Stomach smooth muscle (tissue), 2 donors: ENCODE results near the gene SNX21.
A peak's percentile ranks its signal among the peaks of the same experiment; 100 is the strongest.

Experiments
- H3K27ac ChIP-seq: one replicate; pipeline ENCODE4 v1.7.0; 2013; ENCODE audit warnings: mild to moderate bottlenecking, low read length, inconsistent platforms
- H3K27me3 ChIP-seq, 2 donors: one replicate each; pipeline ENCODE4 v1.7.0; 2013; ENCODE audit warnings: low read length in 2 of 2; ENCODE audit not compliant: insufficient read depth in 2 of 2, control insufficient read depth in 1 of 2
- H3K36me3 ChIP-seq, 2 donors: one replicate each; pipeline ENCODE4 v1.7.0; 2013; ENCODE audit warnings: low read length in 2 of 2; ENCODE audit not compliant: control insufficient read depth in 2 of 2, insufficient read depth in 2 of 2
- H3K4me1 ChIP-seq: one replicate; pipeline ENCODE4 v1.7.0; 2013; ENCODE audit warnings: low read length; ENCODE audit not compliant: control insufficient read depth, insufficient read depth
- H3K4me3 ChIP-seq, 2 donors: one replicate each; pipeline ENCODE4 v1.7.0; 2013; ENCODE audit warnings: low read length in 2 of 2
- H3K9ac ChIP-seq, 2 donors: one replicate each; pipeline ENCODE4 v1.7.0; 2013; ENCODE audit warnings: low read length in 2 of 2, mild to moderate bottlenecking in 1 of 2
- H3K9me3 ChIP-seq, 2 donors: one replicate each; pipeline ENCODE4 v1.7.0; 2013; ENCODE audit warnings: low read length in 2 of 2; ENCODE audit not compliant: control insufficient read depth in 2 of 2
- donor health status: healthy.
- donor health status: Pancreatic carcinoma.

Gene SNX21

DNA sequence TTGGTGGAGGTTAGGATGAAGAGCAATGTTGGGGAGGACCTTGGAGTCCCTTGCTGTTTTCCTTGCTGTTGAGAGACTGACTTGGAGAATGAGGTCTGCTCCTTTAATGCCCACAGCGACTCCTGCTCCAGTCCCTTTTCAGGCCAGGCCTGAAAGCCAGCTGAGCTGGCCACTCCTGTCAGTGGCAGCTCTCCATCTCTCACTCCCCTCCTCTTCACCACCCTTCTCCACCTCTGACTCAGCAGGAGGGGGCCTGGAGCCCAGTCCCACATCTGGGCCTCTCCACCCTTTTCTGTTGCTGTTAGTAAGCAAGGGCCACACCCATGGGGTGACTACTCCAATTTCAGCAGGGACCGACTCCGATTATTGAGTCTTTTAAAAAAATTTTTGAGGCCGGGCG, 2.2 kb downstream of the SNX21 start:
- peak overlapping the region; percentile 96 for H3K27ac ChIP-seq
- H3K4me3 ChIP-seq: peak overlapping the region; percentile 89 to 91
- H3K9ac ChIP-seq: peak overlapping the region in 1 of 2 donors; percentile 36
- H3K27me3 ChIP-seq: no peaks in the 10 kb centered on the region
- no peaks in the 10 kb centered on the region for H3K9me3 ChIP-seq
- H3K36me3 ChIP-seq: peaks cover 3 to 11% of the 10 kb centered on the region in 2 donors
- H3K4me1 ChIP-seq: peaks cover 45% of the 10 kb centered on the region

DNA sequence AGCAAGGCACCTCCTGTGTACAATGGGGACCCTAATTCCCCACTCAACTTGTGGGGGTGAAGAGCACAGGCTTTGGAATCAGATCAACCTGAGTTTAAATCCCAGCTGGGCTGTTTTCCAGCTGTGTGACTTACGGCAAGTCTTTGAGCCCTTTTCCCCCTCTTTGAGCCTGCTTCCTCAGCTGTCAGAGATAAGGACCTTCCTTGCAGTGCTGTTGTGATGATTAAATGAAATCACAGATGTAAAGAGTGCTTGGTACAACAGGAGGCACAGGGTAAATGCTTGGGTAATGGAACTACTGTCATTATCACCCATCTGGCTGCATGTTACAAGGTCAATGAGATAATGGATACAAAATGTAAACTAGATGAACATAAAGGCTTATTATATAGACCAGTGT, 3.2 kb downstream of the SNX21 start:
- peak overlapping the region in 1 of 2 donors; percentile 29 for H3K9ac ChIP-seq
- H3K9me3 ChIP-seq: no peaks in the 10 kb centered on the region
- H3K4me3 ChIP-seq: peak overlapping the region in 1 of 2 donors; percentile 35
- no peak overlapping the region for H3K27ac ChIP-seq
- H3K27me3 ChIP-seq: no peaks in the 10 kb centered on the region
- H3K36me3 ChIP-seq: peaks cover 3 to 18% of the 10 kb centered on the region in 2 donors
- H3K4me1 ChIP-seq: peaks cover 46% of the 10 kb centered on the region

DNA sequence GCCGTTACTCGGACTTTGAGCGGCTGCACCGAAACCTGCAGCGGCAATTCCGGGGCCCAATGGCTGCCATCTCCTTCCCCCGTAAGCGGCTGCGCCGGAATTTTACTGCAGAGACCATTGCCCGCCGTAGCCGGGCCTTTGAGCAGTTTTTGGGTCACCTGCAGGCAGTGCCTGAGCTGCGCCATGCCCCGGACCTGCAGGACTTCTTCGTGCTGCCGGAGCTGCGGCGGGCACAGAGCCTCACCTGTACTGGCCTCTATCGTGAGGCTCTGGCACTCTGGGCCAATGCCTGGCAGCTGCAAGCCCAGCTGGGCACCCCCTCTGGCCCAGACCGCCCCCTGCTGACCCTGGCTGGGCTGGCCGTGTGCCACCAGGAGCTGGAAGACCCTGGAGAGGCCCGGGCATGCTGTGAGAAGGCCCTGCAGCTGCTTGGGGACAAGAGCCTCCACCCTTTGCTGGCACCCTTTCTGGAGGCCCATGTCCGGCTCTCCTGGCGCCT, 7.2 kb downstream of the SNX21 start:
- no peak overlapping the region for H3K4me3 ChIP-seq
- H3K9ac ChIP-seq: no peak overlapping the region
- H3K27ac ChIP-seq: no peak overlapping the region
- H3K27me3 ChIP-seq: no peaks in the 10 kb centered on the region
- peaks cover 25 to 34% of the 10 kb centered on the region in 2 donors for H3K36me3 ChIP-seq
- H3K9me3 ChIP-seq: no peaks in the 10 kb centered on the region
- peaks cover 31% of the 10 kb centered on the region for H3K4me1 ChIP-seq

DNA sequence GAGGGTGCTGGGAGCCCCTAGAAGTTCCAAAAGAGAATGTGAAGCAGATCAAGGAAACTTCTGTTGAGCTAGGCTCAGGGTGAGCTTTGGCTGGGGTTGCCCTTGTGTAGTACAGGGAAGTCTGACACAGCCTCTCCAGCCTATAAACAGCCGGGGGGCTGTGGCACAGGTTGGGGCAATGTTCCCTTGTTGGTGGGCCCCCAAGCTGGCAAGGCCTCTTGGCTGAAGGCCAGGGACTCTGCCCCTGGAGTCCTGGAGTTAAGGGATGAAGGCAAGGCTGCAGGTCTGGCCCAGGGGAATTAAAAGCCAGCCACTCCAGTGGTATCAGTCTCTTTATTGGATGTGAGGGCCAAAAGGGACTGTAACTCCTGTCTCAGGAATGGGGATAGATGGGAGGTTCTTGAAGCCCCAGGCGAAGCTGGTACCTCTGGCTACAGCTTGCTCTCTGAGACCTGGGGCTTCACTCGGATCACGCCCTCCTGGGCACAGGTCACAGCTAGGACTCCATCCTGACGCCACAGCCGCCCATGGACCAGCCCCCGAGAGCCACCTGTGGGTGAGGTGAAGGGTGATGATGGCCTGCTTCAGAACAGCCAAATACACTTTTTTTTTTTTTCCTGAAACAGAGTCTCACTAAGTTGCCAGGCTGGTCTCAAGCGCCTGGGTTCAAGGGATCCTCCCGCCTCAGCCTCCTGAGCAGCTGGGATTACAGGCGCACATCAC, 8.0 kb downstream of the SNX21 start:
- H3K4me3 ChIP-seq: no peak overlapping the region
- no peak overlapping the region for H3K9ac ChIP-seq
- H3K9me3 ChIP-seq: no peaks in the 10 kb centered on the region
- no peaks in the 10 kb centered on the region for H3K27me3 ChIP-seq
- peaks cover 29 to 40% of the 10 kb centered on the region in 2 donors for H3K36me3 ChIP-seq
- peaks cover 26% of the 10 kb centered on the region for H3K4me1 ChIP-seq
- peak overlapping the region; percentile 53 for H3K27ac ChIP-seq

- peak overlapping the region in 1 of 2 donors; percentile 64 for H3K9ac ChIP-seq
- H3K4me3 ChIP-seq: no peak overlapping the region
- H3K27ac ChIP-seq: peak overlapping the region; percentile 53
- H3K9me3 ChIP-seq: no peaks in the 10 kb centered on the region
- H3K36me3 ChIP-seq: peaks cover 27 to 41% of the 10 kb centered on the region in 2 donors
- peaks cover 21% of the 10 kb centered on the region for H3K4me1 ChIP-seq
- H3K27me3 ChIP-seq: no peaks in the 10 kb centered on the region
Observed at GRCh38 chr20:45842169-45842812, 8.7 kb downstream of the SNX21 start.

DNA sequence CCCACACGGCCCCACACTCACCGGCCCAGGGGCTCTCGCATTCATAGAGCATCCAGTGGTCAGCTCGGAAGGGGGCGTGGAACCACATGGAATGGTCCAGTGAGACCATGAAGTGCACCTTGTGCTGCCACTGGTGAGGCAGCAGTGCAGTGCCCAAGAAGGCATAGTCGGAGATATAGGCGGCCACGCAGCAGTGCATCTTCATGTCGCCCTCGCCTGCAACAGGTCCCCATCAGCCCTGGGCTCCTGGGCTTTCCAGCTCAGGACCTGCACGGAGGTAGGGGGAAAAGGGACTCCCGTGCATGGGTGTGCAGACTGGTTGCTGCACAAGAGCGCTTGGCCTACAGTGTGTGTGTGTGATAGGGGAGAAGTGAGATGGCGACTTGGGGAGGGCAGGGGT, 9.9 kb downstream of the SNX21 start:
- H3K4me1 ChIP-seq: peaks cover 19% of the 10 kb centered on the region
- no peak overlapping the region for H3K9ac ChIP-seq
- H3K27me3 ChIP-seq: no peaks in the 10 kb centered on the region
- H3K9me3 ChIP-seq: no peaks in the 10 kb centered on the region
- peaks cover 33 to 48% of the 10 kb centered on the region in 2 donors for H3K36me3 ChIP-seq
- H3K27ac ChIP-seq: peak overlapping the region; percentile 53
- no peak overlapping the region for H3K4me3 ChIP-seq

DNA sequence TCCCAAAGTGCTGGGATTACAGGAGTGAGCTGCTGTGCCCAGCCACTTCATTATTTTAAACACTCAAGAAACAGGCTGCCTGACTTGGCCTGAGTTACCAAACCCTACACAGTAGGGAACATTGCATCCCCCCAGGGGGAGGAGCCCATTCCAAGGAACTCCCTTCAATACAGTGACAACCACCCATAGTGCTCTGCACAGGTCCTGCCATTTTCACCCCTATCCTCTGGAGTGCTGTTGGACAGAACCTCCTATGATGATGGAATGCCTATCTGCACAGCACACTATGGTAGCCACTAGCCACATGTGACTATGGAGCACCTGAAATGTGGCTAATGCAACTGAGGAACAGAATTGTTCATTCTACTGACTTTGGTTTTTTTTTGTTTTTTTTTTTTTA, 11.9 kb downstream of the SNX21 start:
- Histone ChIP-seq H3K4me1 (peaks cover 19% of the 10 kb centered on the region), H3K36me3 (peaks cover 37 to 43% of the 10 kb centered on the region in 2 donors), H3K9me3 (no peaks in the 10 kb centered on the region), H3K27ac (no peak overlapping the region), H3K27me3 (no peaks in the 10 kb centered on the region), H3K9ac (no peak overlapping the region), H3K4me3 (no peak overlapping the region)

DNA sequence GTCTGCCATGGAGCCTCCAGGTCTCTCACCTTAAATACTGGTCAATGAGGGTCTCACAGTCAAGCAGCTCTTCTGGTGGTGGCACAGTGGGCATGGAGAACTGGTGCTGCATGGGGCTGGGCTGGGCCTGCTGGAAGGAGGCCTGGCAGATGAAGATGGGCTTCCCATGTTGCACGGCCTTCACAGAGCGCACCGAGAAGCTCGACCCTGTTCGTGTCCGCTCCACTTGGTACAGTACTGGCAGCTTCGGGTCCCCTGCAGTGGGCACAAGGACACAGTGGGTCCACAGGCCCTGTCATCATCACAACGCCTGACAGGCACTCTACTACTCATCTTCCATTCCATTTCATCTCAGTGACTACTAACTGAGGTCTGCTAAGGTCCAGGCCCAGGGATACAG, 14.8 kb downstream of the SNX21 start:
- H3K9me3 ChIP-seq: no peaks in the 10 kb centered on the region
- H3K9ac ChIP-seq: peak overlapping the region in 1 of 2 donors; percentile 47
- no peaks in the 10 kb centered on the region for H3K27me3 ChIP-seq
- peaks cover 3% of the 10 kb centered on the region for H3K4me1 ChIP-seq
- no peak overlapping the region for H3K27ac ChIP-seq
- H3K4me3 ChIP-seq: no peak overlapping the region
- peaks cover 31 to 42% of the 10 kb centered on the region in 2 donors for H3K36me3 ChIP-seq

- Histone ChIP-seq H3K36me3 (peaks cover 25 to 35% of the 10 kb centered on the region in 2 donors), H3K9ac (no peak overlapping the region), H3K4me1 (no peaks in the 10 kb centered on the region), H3K27ac (no peak overlapping the region), H3K27me3 (no peaks in the 10 kb centered on the region), H3K9me3 (no peaks in the 10 kb centered on the region), H3K4me3 (no peak overlapping the region)
Observed at GRCh38 chr20:45848969-45849582, 15.5 kb downstream of the SNX21 start.

GRCh38 chr20:45850238-45850637, 16.6 kb downstream of the SNX21 start:
- Histone ChIP-seq H3K4me1 (peaks cover 9% of the 10 kb centered on the region), H3K27ac (no peak overlapping the region), H3K27me3 (no peaks in the 10 kb centered on the region), H3K36me3 (peaks cover 21 to 27% of the 10 kb centered on the region in 2 donors), H3K9ac (no peak overlapping the region), H3K4me3 (no peak overlapping the region), H3K9me3 (no peaks in the 10 kb centered on the region)
